Osteoblast (primary cell): Measurements from ENCODE around the gene OGFRL1. TPM values are rescaled to one million over a fixed set of nuclear protein-coding genes. Genes with fewer than 3 reads are reported as not detected.

ENCODE experiments used
- DNase-seq: peaks from one replicate; pipeline ENCODE4 v3.0.0; 2011; ENCODE audit warnings: low spot score, mixed read lengths; ENCODE audit not compliant: insufficient read length; ENCODE audit errors: missing footprints
- H2AFZ ChIP-seq: 2 replicates; pipeline ENCODE4 v1.6.0; 2011; ENCODE audit warnings: mild to moderate bottlenecking, low read length
- H3K27ac ChIP-seq: 2 replicates; pipeline ENCODE4 v1.5.1; 2011; ENCODE audit warnings: mild to moderate bottlenecking, low read depth, low read length, moderate library complexity
- H3K27me3 ChIP-seq: 2 replicates; pipeline ENCODE4 v1.6.0; 2012; ENCODE audit warnings: mild to moderate bottlenecking, control low read depth, inconsistent platforms, low read length, moderate library complexity; ENCODE audit not compliant: insufficient read depth
- H3K36me3 ChIP-seq: 2 replicates; pipeline ENCODE4 v1.5.1; 2011; ENCODE audit warnings: mild to moderate bottlenecking, low read length, control low read depth, moderate library complexity; ENCODE audit not compliant: insufficient read depth
- H3K4me1 ChIP-seq: 2 replicates; pipeline ENCODE4 v1.5.1; 2011; ENCODE audit warnings: mild to moderate bottlenecking, low read length, control low read depth, moderate library complexity; ENCODE audit not compliant: insufficient read depth
- H3K4me2 ChIP-seq: 2 replicates; pipeline ENCODE4 v1.6.0; 2011; ENCODE audit warnings: mild to moderate bottlenecking, low read length; ENCODE audit not compliant: insufficient read depth
- H3K4me3 ChIP-seq: fragments of 200-600 bp; sonication (generic); 3 replicates; pipeline ENCODE4 v1.5.1; 2012; ENCODE audit warnings: mild to moderate bottlenecking, low read length, inconsistent platforms; ENCODE audit not compliant: insufficient read depth
- H3K79me2 ChIP-seq: 2 replicates; pipeline ENCODE4 v1.6.0; 2012; ENCODE audit warnings: mild to moderate bottlenecking, low read length, control low read depth, inconsistent platforms; ENCODE audit not compliant: insufficient read depth
- H3K9me3 ChIP-seq: 2 replicates; pipeline ENCODE4 v1.5.1; 2011; ENCODE audit warnings: low read depth, low read length, control low read depth
- H4K20me1 ChIP-seq: 2 replicates; pipeline ENCODE4 v1.6.0; 2012; ENCODE audit warnings: mild to moderate bottlenecking, low read length, control low read depth; ENCODE audit not compliant: insufficient read depth
- total RNA-seq: library from RNA; depleted of rRNA; stranded (reverse); fragments of >200 nt; gene quantifications from 2 replicates; pipeline ENCODE4 v1.2.3, GENCODE V29; 2012
- TF ChIP-seq, protein P1 (sequence below): IDR thresholded peaks from 2 replicates; pipeline ENCODE4 v1.5.1; 2011; ENCODE audit warnings: mild to moderate bottlenecking, low read depth, low read length, moderate library complexity; ENCODE audit errors: extremely low read depth

Gene OGFRL1
- total RNA-seq, 1 donor: 15.9 TPM

DNA sequence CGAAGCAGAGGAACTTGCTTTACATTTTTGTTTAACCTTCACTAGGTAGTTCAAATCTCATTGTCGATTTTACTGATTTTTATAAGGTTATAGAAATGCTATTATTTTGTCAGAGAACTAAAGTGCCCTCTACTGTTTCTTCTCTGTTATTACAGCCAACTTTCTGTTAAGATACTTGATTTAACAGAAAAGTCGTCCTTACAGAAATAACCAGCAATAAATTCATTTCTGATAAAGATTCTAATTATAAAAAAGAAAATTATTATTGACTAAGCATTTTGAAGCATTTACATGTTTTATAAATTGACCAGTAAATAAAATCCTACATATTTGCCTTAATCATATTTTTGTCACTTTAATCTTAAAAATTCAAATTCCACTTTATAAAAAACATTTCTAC lies 60.8 kb downstream of the OGFRL1 start:
- H2AFZ ChIP-seq: no peak overlapping the region
- H3K79me2 ChIP-seq: no peaks in the 10 kb centered on the region
- DNase-seq: no peak
- H3K27me3 ChIP-seq: no peaks in the 10 kb centered on the region
- H3K36me3 ChIP-seq: no peaks in the 10 kb centered on the region
- H4K20me1 ChIP-seq: no peaks in the 10 kb centered on the region
- H3K4me3 ChIP-seq: no peak overlapping the region
- TF ChIP-seq, protein P1, sequence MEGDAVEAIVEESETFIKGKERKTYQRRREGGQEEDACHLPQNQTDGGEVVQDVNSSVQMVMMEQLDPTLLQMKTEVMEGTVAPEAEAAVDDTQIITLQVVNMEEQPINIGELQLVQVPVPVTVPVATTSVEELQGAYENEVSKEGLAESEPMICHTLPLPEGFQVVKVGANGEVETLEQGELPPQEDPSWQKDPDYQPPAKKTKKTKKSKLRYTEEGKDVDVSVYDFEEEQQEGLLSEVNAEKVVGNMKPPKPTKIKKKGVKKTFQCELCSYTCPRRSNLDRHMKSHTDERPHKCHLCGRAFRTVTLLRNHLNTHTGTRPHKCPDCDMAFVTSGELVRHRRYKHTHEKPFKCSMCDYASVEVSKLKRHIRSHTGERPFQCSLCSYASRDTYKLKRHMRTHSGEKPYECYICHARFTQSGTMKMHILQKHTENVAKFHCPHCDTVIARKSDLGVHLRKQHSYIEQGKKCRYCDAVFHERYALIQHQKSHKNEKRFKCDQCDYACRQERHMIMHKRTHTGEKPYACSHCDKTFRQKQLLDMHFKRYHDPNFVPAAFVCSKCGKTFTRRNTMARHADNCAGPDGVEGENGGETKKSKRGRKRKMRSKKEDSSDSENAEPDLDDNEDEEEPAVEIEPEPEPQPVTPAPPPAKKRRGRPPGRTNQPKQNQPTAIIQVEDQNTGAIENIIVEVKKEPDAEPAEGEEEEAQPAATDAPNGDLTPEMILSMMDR: peak; percentile 61
- peak overlapping the region; percentile 82 for H3K27ac ChIP-seq
- no peaks in the 10 kb centered on the region for H3K9me3 ChIP-seq
- peaks cover 19% of the 10 kb centered on the region for H3K4me1 ChIP-seq
- H3K4me2 ChIP-seq: peak overlapping the region; percentile 49

DNA sequence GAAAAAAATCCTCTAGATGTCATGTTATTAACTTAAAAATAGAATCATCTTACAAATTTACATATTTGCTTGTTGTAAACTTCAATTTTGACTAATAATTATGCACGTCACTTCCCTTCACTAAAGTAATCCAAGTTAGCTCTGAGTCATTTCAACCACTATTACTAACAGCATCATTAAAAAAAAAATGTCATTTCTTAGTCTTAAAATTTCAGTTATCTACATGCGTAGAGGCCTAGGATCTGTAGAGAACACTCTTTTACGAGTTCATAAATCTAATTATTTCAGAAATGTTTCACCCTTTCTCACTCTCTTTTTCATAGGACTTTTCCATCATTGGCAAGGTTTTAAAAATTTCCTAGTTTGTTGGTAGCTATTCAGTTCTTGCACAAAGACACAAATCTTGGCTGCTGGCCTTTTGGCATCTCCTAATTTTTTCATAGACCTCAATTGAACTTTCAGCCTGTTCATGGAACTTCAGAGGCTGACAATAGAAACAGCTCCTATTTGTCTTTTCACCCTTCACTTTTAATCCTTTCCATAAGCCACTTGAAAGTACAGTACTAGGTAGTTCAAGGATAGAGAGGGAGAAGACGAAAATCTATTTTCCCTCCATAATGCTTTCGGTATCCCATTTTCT lies 61.5 kb downstream of the OGFRL1 start:
- Histone ChIP-seq H3K27me3 (no peaks in the 10 kb centered on the region), H3K9me3 (no peaks in the 10 kb centered on the region), H4K20me1 (no peaks in the 10 kb centered on the region), H3K4me2 (peak overlapping the region; percentile 49), H3K27ac (peak overlapping the region; percentile 82), H3K4me1 (peaks cover 19% of the 10 kb centered on the region), H3K36me3 (no peaks in the 10 kb centered on the region), H2AFZ (peak overlapping the region; percentile 28), H3K79me2 (no peaks in the 10 kb centered on the region), H3K4me3 (no peak overlapping the region)
- TF ChIP-seq, protein P1: no peak
- DNase-seq: no peak

GRCh38 chr6:71351190-71351589 lies 62.6 kb downstream of the OGFRL1 start:
- Histone ChIP-seq H3K79me2 (no peaks in the 10 kb centered on the region), H3K4me2 (no peak overlapping the region), H2AFZ (peak overlapping the region; percentile 28), H3K4me3 (no peak overlapping the region), H3K9me3 (no peaks in the 10 kb centered on the region), H3K27ac (peak overlapping the region; percentile 82), H3K4me1 (peaks cover 19% of the 10 kb centered on the region), H4K20me1 (no peaks in the 10 kb centered on the region), H3K36me3 (no peaks in the 10 kb centered on the region), H3K27me3 (no peaks in the 10 kb centered on the region)
- DNase-seq: no peak
- TF ChIP-seq, protein P1: no peak
